Activated CD4-positive, alpha-beta T cell treated with anti-CD3 and anti-CD28 coated beads, Interleukin-2, amount 10 ng/mL, durations not matched to agents 24 days and 14 days (primary cell): ENCODE data around the gene NAT16. TPM values are rescaled to one million over a fixed set of nuclear protein-coding genes. Genes with fewer than 3 reads are reported as not detected.

Experiments
- DNase-seq: peaks from one replicate; pipeline ENCODE4 v3.0.0; 2022
- H3K27ac Mint-ChIP-seq: one replicate; pipeline ENCODE4 v1.8.0; 2022; ENCODE audit warnings: mild to moderate bottlenecking, mixed read lengths
- H3K27me3 Mint-ChIP-seq: one replicate; pipeline ENCODE4 v1.8.0; 2022; ENCODE audit warnings: mixed read lengths
- H3K36me3 Mint-ChIP-seq: one replicate; pipeline ENCODE4 v1.8.0; 2022; ENCODE audit warnings: low read depth, mild to moderate bottlenecking, mixed read lengths
- H3K4me1 Mint-ChIP-seq: one replicate; pipeline ENCODE4 v1.8.0; 2021; ENCODE audit warnings: mixed read lengths
- H3K4me3 Mint-ChIP-seq: one replicate; pipeline ENCODE4 v1.8.0; 2022; ENCODE audit warnings: mild to moderate bottlenecking, moderate library complexity, mixed read lengths
- H3K9me3 Mint-ChIP-seq: one replicate; pipeline ENCODE4 v1.8.0; 2021; ENCODE audit warnings: mixed read lengths
- intact Hi-C: fragments of 100-400 bp; cut with micrococcal nuclease; formaldehyde crosslinking; loops from one replicate; pipeline ENCODE4 v1.15.1; 2023
- total RNA-seq: library from RNA; stranded (reverse); gene quantifications from 2 replicates; pipeline ENCODE4 v1.2.3, GENCODE V29; 2022

NAT16 gene
- total RNA-seq, 1 donor from 2014 or later, result not detected

GRCh38 chr7:101164071-101164840, 15.8 kb downstream of the NAT16 start:
- Mint-ChIP-seq H3K36me3 (peaks cover 14% of the 10 kb centered on the region), H3K4me1 (peaks cover 37% of the 10 kb centered on the region), H3K27me3 (peaks cover 50% of the 10 kb centered on the region), H3K4me3 (peak overlapping the region; percentile 92), H3K27ac (peak overlapping the region; percentile 75), H3K9me3 (peaks cover 4% of the 10 kb centered on the region)
- intact Hi-C loops, result no loop called here
- DNase-seq, result peak; percentile 70

GRCh38 chr7:101163279-101164070, 16.6 kb downstream of the NAT16 start:
- H3K9me3 Mint-ChIP-seq, result peaks cover 4% of the 10 kb centered on the region
- peaks cover 15% of the 10 kb centered on the region for H3K36me3 Mint-ChIP-seq
- peak; percentile 86 for DNase-seq
- peaks cover 44% of the 10 kb centered on the region for H3K27me3 Mint-ChIP-seq
- H3K4me1 Mint-ChIP-seq, result peaks cover 32% of the 10 kb centered on the region
- peak overlapping the region; percentile 79 for H3K4me3 Mint-ChIP-seq
- H3K27ac Mint-ChIP-seq, result no peak overlapping the region
- intact Hi-C loops, result no loop called here

- Mint-ChIP-seq H3K27ac (peak overlapping the region; percentile 62), H3K4me3 (peak overlapping the region; percentile 79), H3K36me3 (peaks cover 19% of the 10 kb centered on the region), H3K4me1 (peaks cover 28% of the 10 kb centered on the region), H3K27me3 (peaks cover 36% of the 10 kb centered on the region), H3K9me3 (peaks cover 4% of the 10 kb centered on the region)
- DNase-seq, result peak; percentile 80
- intact Hi-C loops, result no loop called here
These were observed 17.4 kb downstream of the NAT16 start for GRCh38 chr7:101162551-101163278.

GRCh38 chr7:101161692-101162471, 18.2 kb downstream of the NAT16 start:
- H3K4me1 Mint-ChIP-seq, result peaks cover 20% of the 10 kb centered on the region
- H3K27me3 Mint-ChIP-seq, result peaks cover 28% of the 10 kb centered on the region

GRCh38 chr7:101160910-101161309, 19.2 kb downstream of the NAT16 start:
- H3K36me3 Mint-ChIP-seq, result peaks cover 24% of the 10 kb centered on the region
- intact Hi-C loops, result no loop called here
- H3K27me3 Mint-ChIP-seq, result peaks cover 22% of the 10 kb centered on the region

More at GRCh38 chr7:101161692-101162471, 18.2 kb downstream of the NAT16 start:
- intact Hi-C loops, result no loop called here
- H3K4me3 Mint-ChIP-seq, result peak overlapping the region; percentile 75
- H3K36me3 Mint-ChIP-seq, result peaks cover 23% of the 10 kb centered on the region
- no peak for DNase-seq
- peak overlapping the region; percentile 62 for H3K27ac Mint-ChIP-seq
- H3K9me3 Mint-ChIP-seq, result peaks cover 4% of the 10 kb centered on the region

GRCh38 chr7:101159696-101160674, 20.1 kb downstream of the NAT16 start:
- Mint-ChIP-seq H3K4me3 (no peak overlapping the region), H3K27me3 (peaks cover 12% of the 10 kb centered on the region), H3K36me3 (peaks cover 23% of the 10 kb centered on the region), H3K4me1 (peaks cover 17% of the 10 kb centered on the region), H3K9me3 (no peaks in the 10 kb centered on the region), H3K27ac (no peak overlapping the region)
- no peak for DNase-seq
- intact Hi-C loops, result no loop called here

More at GRCh38 chr7:101160910-101161309, 19.2 kb downstream of the NAT16 start:
- H3K4me3 Mint-ChIP-seq, result no peak overlapping the region
- H3K4me1 Mint-ChIP-seq, result peaks cover 17% of the 10 kb centered on the region
- DNase-seq, result no peak
- peaks cover 4% of the 10 kb centered on the region for H3K9me3 Mint-ChIP-seq
- H3K27ac Mint-ChIP-seq, result no peak overlapping the region

GRCh38 chr7:101156866-101157589, 23.1 kb downstream of the NAT16 start:
- H3K27ac Mint-ChIP-seq, result no peak overlapping the region
- intact Hi-C loops, result no loop called here

GRCh38 chr7:101156277-101156676, 23.8 kb downstream of the NAT16 start:
- Mint-ChIP-seq H3K27ac (no peak overlapping the region), H3K4me1 (peaks cover 14% of the 10 kb centered on the region)
- intact Hi-C loops, result no loop called here

More at GRCh38 chr7:101156866-101157589, 23.1 kb downstream of the NAT16 start:
- Mint-ChIP-seq H3K4me1 (peaks cover 12% of the 10 kb centered on the region), H3K27me3 (peaks cover 11% of the 10 kb centered on the region), H3K4me3 (no peak overlapping the region), H3K36me3 (peaks cover 24% of the 10 kb centered on the region), H3K9me3 (peaks cover 3% of the 10 kb centered on the region)
- no peak for DNase-seq

GRCh38 chr7:101155303-101155702, 24.8 kb downstream of the NAT16 start:
- Mint-ChIP-seq H3K36me3 (peaks cover 18% of the 10 kb centered on the region), H3K9me3 (peaks cover 3% of the 10 kb centered on the region), H3K27me3 (peaks cover 13% of the 10 kb centered on the region), H3K4me3 (peak overlapping the region; percentile 86), H3K27ac (peak overlapping the region; percentile 48), H3K4me1 (peaks cover 14% of the 10 kb centered on the region)
- DNase-seq, result peak; percentile 63
- intact Hi-C loops, result no loop called here

More at GRCh38 chr7:101156277-101156676, 23.8 kb downstream of the NAT16 start:
- Mint-ChIP-seq H3K36me3 (peaks cover 21% of the 10 kb centered on the region), H3K9me3 (peaks cover 3% of the 10 kb centered on the region), H3K4me3 (peak overlapping the region; percentile 34), H3K27me3 (peaks cover 11% of the 10 kb centered on the region)
- DNase-seq, result no peak

GRCh38 chr7:101154693-101155102, 25.4 kb downstream of the NAT16 start:
- peak; percentile 77 for DNase-seq
- Mint-ChIP-seq H3K9me3 (peaks cover 3% of the 10 kb centered on the region), H3K27ac (peak overlapping the region; percentile 48), H3K36me3 (peaks cover 13% of the 10 kb centered on the region), H3K4me3 (peak overlapping the region; percentile 86), H3K27me3 (peaks cover 13% of the 10 kb centered on the region), H3K4me1 (peaks cover 14% of the 10 kb centered on the region)
- intact Hi-C loops, result loop anchor here (1.0 kb wide), 2 partner anchors 11 to 90 kb away; partner anchors contain the start of gene VGF

GRCh38 chr7:101153969-101154692, 26.0 kb downstream of the NAT16 start, which contains the start of gene AP1S1:
Gene AP1S1 (plus strand): TSS chr7:101154476. CDS start chr7:101154515, 39 bp downstream.
- Mint-ChIP-seq H3K27ac (peak within 1 kb of the TSS; percentile 65), H3K4me3 (peak within 1 kb of the TSS; percentile 86), H3K36me3 (peaks cover 11% of the 10 kb centered on the region), H3K27me3 (peaks cover 18% of the 10 kb centered on the region), H3K4me1 (peaks cover 14% of the 10 kb centered on the region), H3K9me3 (peaks cover 3% of the 10 kb centered on the region)
- DNase-seq, result peak; percentile 98
- intact Hi-C loops, result loop anchor here (1.0 kb wide), 2 partner anchors 11 to 90 kb away; partner anchors contain the start of gene VGF
